NCI-H1930 (cell line): ENCODE results near the gene GGCX.
A peak's percentile ranks its signal among the peaks of the same experiment; 100 is the strongest.
"Not testable (repeated sequence)": the region's sequence is repeated elsewhere in the genome, so short reads cannot be mapped to it uniquely, and the experiment has no call there.

ENCODE experiments used
- DNase-seq, 2 experiments: peaks; one replicate each; lab custom pipeline; 2025; lab: John Stamatoyannopoulos, UW

Gene GGCX

GRCh38 chr2:85561280-85562212, at the start of gene GGCX:
GGCX (minus strand) TSS chr2:85561493; CDS start chr2:85561428, 65 bp downstream.
- peak; percentile 97 for DNase-seq

- no peak for DNase-seq
Measured at GRCh38 chr2:85607268-85608215, 46.2 kb upstream of the GGCX start.

- DNase-seq, result no peak
Measured at GRCh38 chr2:85606116-85606455, 44.8 kb upstream of the GGCX start.

- DNase-seq, result no peak
Measured at GRCh38 chr2:85605406-85606115, 44.3 kb upstream of the GGCX start.

- DNase-seq, result no peak
Measured at GRCh38 chr2:85604568-85605339, 43.5 kb upstream of the GGCX start.

DNA sequence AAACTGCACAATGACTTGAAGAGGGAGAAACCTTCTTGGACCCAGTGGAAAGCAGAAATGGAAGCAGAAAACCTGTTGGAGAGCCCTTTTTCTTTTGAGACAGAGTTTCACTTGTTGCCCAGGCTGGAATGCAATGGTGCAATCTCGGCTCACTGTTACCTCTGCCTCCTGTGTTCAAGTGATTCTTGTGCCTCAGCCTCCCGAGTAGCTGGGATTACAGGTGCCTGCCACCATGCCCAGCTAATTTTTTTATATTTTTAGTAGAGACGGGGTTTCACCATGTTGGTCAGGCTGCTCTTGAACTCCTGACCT, 42.8 kb upstream of the GGCX start:
- DNase-seq, result not testable (repeated sequence)

- peak; percentile 83 to 92 for DNase-seq
Measured at GRCh38 chr2:85602476-85603234, 41.4 kb upstream of the GGCX start, which contains the start of gene TMEM150A. TMEM150A (minus strand) TSS chr2:85602698; CDS start chr2:85601948, 750 bp downstream.

GRCh38 chr2:85601771-85602475, 40.6 kb upstream of the GGCX start:
- DNase-seq, result no peak

GRCh38 chr2:85600951-85601770, 39.9 kb upstream of the GGCX start:
- no peak for DNase-seq

DNA sequence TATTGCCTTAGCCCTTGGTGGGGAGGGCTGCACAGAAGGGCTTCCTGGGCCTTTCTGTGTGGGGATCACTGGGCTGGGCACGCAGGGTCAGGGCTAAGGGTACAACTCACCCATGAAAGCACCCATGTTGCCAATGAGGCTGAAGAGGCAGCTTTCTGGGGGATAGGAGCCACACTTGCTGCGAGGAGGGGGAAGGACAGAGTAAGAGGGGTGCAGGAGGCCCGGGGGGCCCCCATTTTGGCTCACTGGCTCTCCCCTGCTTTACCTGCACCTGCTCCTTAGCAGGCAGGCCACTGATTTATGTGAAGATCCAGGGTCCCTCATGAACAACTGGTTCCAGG, 38.9 kb upstream of the GGCX start:
- no peak for DNase-seq

- DNase-seq, result no peak
Measured at GRCh38 chr2:85599468-85600234, 38.4 kb upstream of the GGCX start.

GRCh38 chr2:85598594-85599340, 37.5 kb upstream of the GGCX start:
- no peak for DNase-seq

- DNase-seq, result no peak
Measured at GRCh38 chr2:85597241-85597640, 35.9 kb upstream of the GGCX start.

- no peak for DNase-seq
Measured at GRCh38 chr2:85596486-85597143, 35.3 kb upstream of the GGCX start.

GRCh38 chr2:85596026-85596333, 34.7 kb upstream of the GGCX start:
- no peak for DNase-seq

DNA sequence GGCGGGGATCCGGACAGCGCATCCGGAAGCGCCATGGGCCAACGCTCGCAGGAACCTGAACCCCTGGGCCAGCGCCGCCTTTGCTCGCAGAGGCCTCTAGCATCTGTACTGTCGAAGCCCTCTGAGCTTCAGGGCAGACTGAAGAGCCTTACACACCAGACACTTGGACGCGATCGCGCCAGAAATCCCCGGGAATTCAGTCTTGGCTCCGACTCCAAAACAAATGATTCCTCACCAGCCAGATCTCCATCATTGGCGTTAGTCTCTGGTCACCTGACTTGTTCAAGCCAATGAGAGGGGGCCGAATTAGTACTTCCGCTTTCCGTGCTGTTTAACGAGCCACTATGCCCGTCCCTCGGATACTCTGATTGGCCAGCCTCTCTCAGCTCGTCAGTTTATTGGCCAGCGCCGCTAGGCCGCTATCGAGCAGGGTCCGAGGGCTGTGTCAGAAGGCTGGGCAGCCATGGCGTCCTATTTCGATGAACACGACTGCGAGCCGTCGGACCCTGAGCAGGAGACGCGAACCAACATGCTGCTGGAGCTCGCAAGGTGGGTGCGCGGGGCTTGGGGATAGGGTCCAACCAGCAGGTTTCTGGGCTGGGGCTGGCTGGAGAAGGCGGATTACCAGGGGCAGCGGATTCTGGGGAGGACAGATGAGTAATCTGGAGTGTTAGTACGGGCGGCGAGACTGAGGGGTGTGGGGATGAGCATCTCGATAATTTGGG, 34.2 kb upstream of the GGCX start, which contains the start of gene RNF181:
Gene RNF181, plus strand, starts transcription at position 445 of the 725 bp plus-strand sequence. Its CDS starts 19 bp downstream, at position 464.
- DNase-seq, result peak; percentile 92 to 95
